GM23338 (cell line): ENCODE results near the gene UIMC1.

Experiments
- CREB1 ChIP-seq: fragments of 250-450 bp; sonication (Bioruptor Pico); IDR thresholded peaks from 2 replicates; pipeline ENCODE4 v1.5.0; 2020; ENCODE audit warnings: low read depth, mild to moderate bottlenecking, moderate library complexity
- CTCF ChIP-seq, 2 experiments: fragments of 200-600 bp in 1 of 2; sonication (generic) in 1 of 2; conservative IDR thresholded peaks; 2 replicates each; pipeline versions ENCODE4 v1.5.1 to v1.6.1; 2016 to 2017; ENCODE audit warnings: antibody characterized with exemption in 2 of 2, low read depth in 2 of 2, mild to moderate bottlenecking in 2 of 2, moderate library complexity in 1 of 2
- ETS1 ChIP-seq: IDR thresholded peaks from 2 replicates; pipeline ENCODE4 v1.6.1; 2016; ENCODE audit warnings: antibody characterized with exemption
- EZH2 ChIP-seq: fragments of 200-600 bp; sonication (generic); IDR thresholded peaks from one replicate; pipeline ENCODE4 v1.8.0; 2017; ENCODE audit warnings: antibody characterized with exemption, mild to moderate bottlenecking, low read depth; ENCODE audit not compliant: unreplicated experiment
- EZH2phosphoT487 ChIP-seq: fragments of 200-600 bp; sonication (generic); IDR thresholded peaks from one replicate; pipeline ENCODE4 v1.8.1; 2018; ENCODE audit warnings: antibody characterized with exemption; ENCODE audit not compliant: unreplicated experiment
- NANOG ChIP-seq: IDR thresholded peaks from 2 replicates; pipeline ENCODE4 v1.6.1; 2016; ENCODE audit warnings: antibody characterized with exemption, borderline replicate concordance
- POLR2AphosphoS5 ChIP-seq: IDR thresholded peaks from 2 replicates; pipeline ENCODE4 v1.6.1; 2016; ENCODE audit warnings: antibody characterized with exemption, low read depth
- REST ChIP-seq: IDR thresholded peaks from one replicate; pipeline ENCODE4 v1.6.1; 2018; ENCODE audit warnings: antibody characterized with exemption; ENCODE audit not compliant: unreplicated experiment

- TF ChIP-seq CTCF (conservative IDR thresholded peaks at IDR 0.05; ENCODE audit: low read depth in 2 of 2), result no peak
- no peak for TF ChIP-seq EZH2
- TF ChIP-seq REST, result no peak
- TF ChIP-seq POLR2AphosphoS5, result no peak
- no peak for TF ChIP-seq EZH2phosphoT487
- TF ChIP-seq CREB1 (CRISPR knock-in tag), result no peak
- no peak for TF ChIP-seq NANOG
- TF ChIP-seq ETS1, result no peak
Measured at GRCh38 chr5:177027665-177028064, 21.1 kb upstream of the UIMC1 start.
